Hepatocyte (in vitro differentiated cells): ENCODE data around the gene ZBTB7B.

Source experiments
- EZH2 ChIP-seq: fragments of 200-600 bp; sonication (generic); IDR thresholded peaks from 2 replicates; pipeline ENCODE4 v1.6.1; 2016; ENCODE audit warnings: antibody characterized with exemption, mild to moderate bottlenecking, borderline replicate concordance
- EZH2phosphoT487 ChIP-seq: fragments of 200-600 bp; sonication (generic); IDR thresholded peaks from one replicate; pipeline ENCODE4 v1.6.1; 2018; ENCODE audit warnings: antibody characterized with exemption, mild to moderate bottlenecking, low read depth, moderate library complexity; ENCODE audit not compliant: unreplicated experiment, severe bottlenecking
- TF ChIP-seq, protein P1 (sequence below): fragments of 200-600 bp; sonication (generic); IDR thresholded peaks from 2 replicates; pipeline ENCODE4 v1.5.1; 2016; ENCODE audit warnings: antibody characterized with exemption, mild to moderate bottlenecking; ENCODE audit not compliant: poor library complexity

DNA sequence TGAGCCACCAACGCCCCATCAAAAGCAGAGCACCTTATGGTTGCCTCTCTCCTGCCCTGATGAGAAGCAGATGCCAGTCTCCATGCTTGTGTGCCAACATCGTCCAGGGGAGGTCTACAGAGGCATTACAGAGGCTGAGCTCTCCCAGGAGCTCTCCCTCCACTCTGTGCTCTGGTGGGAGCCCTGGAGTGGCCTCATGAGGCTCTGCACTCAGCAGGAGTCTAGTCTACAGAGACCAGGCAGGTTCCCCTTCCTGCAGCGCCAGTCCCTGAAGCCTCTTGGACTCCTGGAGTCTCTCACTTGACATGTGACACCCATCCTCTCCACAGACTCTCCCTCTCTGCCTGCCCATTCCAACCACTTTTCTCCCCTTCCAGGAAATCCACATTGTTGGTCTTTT lies 34.4 kb downstream of the ZBTB7B start:
- TF ChIP-seq, protein P1, sequence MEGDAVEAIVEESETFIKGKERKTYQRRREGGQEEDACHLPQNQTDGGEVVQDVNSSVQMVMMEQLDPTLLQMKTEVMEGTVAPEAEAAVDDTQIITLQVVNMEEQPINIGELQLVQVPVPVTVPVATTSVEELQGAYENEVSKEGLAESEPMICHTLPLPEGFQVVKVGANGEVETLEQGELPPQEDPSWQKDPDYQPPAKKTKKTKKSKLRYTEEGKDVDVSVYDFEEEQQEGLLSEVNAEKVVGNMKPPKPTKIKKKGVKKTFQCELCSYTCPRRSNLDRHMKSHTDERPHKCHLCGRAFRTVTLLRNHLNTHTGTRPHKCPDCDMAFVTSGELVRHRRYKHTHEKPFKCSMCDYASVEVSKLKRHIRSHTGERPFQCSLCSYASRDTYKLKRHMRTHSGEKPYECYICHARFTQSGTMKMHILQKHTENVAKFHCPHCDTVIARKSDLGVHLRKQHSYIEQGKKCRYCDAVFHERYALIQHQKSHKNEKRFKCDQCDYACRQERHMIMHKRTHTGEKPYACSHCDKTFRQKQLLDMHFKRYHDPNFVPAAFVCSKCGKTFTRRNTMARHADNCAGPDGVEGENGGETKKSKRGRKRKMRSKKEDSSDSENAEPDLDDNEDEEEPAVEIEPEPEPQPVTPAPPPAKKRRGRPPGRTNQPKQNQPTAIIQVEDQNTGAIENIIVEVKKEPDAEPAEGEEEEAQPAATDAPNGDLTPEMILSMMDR, result no peak
- TF ChIP-seq EZH2, result no peak
- no peak for TF ChIP-seq EZH2phosphoT487
